A549 (cell line): ENCODE data around the gene ZNF775. TPM values are rescaled to one million over a fixed set of nuclear protein-coding genes. Genes with fewer than 3 reads are reported as not detected.

Experiments
- ATAC-seq, 2 experiments: fragments of 200-7000 bp in 1 of 2; fragments of >200 bp in 1 of 2; cut with Nextera tagmentation in 1 of 2; cut with Tn5 transposase in 1 of 2; 3 replicates each; pipeline versions ENCODE4 v1.8.0 to v1.9.1; 2018 to 2020; ENCODE audit warnings: mild to moderate bottlenecking in 1 of 2, moderate library complexity in 1 of 2
- CTCF ChIA-PET: fragments of 300-600 bp; sonication (Branson Sonifier 250); formaldehyde crosslinking; extraction: SDS; loops from one replicate; lab custom pipeline; 2021; ENCODE audit warnings: antibody characterized with exemption, inconsistent platforms; lab: Yijun Ruan, JAX
- POLR2A ChIA-PET: fragments of 350-600 bp; formaldehyde crosslinking; extraction: SDS; loops from one replicate; lab custom pipeline; 2021; ENCODE audit warnings: antibody characterized with exemption, inconsistent platforms; lab: Yijun Ruan, JAX
- DNase-seq, 2 experiments: peaks; one replicate each; pipeline versions ENCODE4 v3.0.0 to v3.0.0-alpha.2; 2011 to 2016; ENCODE audit warnings: low read depth in 1 of 2, low spot score in 1 of 2
- FAIRE-seq: peaks from 2 replicates; lab custom pipeline; 2011; peaks lifted over from hg19 to GRCh38; lab: Jason Lieb, UNC
- H3K27ac ChIP-seq, 2 experiments: fragments of >200 bp; sonication (Bioruptor Twin); formaldehyde crosslinking; 3 replicates each; pipeline ENCODE4 v1.5.1; 2016 to 2017
- H3K4me1 ChIP-seq: fragments of >200 bp; sonication (Bioruptor Twin); formaldehyde crosslinking; 3 replicates; pipeline ENCODE4 v1.6.1; 2016
- H3K4me2 ChIP-seq: fragments of >200 bp; sonication (Bioruptor Twin); formaldehyde crosslinking; 3 replicates; pipeline ENCODE4 v1.6.1; 2016
- H3K4me3 ChIP-seq: fragments of >200 bp; sonication (Bioruptor Twin); formaldehyde crosslinking; 3 replicates; pipeline ENCODE4 v1.5.1; 2016
- H3K9me3 ChIP-seq: fragments of >200 bp; sonication (Bioruptor Twin); formaldehyde crosslinking; 3 replicates; pipeline ENCODE4 v1.6.1; 2016
- BHLHE40 ChIP-seq: IDR thresholded peaks from 2 replicates; pipeline ENCODE4 v1.6.1; 2012; ENCODE audit warnings: low read depth, low read length, inconsistent platforms
- CHD2 ChIP-seq: fragments of 150-350 bp; IDR thresholded peaks from 2 replicates; pipeline ENCODE4 v1.6.1; 2014; ENCODE audit warnings: low read length; ENCODE audit not compliant: partially characterized antibody
- CHD4 ChIP-seq: fragments of 200-600 bp; sonication (generic); IDR thresholded peaks from 2 replicates; pipeline ENCODE4 v1.6.1; 2016; ENCODE audit warnings: antibody characterized with exemption, mild to moderate bottlenecking, borderline replicate concordance
- EHF ChIP-seq: fragments of 250-450 bp; sonication (Bioruptor Pico); IDR thresholded peaks from 2 replicates; pipeline ENCODE4 v1.5.0; 2020; ENCODE audit warnings: mild to moderate bottlenecking
- EHMT2 ChIP-seq: fragments of 200-600 bp; sonication (generic); IDR thresholded peaks from 2 replicates; pipeline ENCODE4 v1.6.1; 2016; ENCODE audit warnings: antibody characterized with exemption, low read depth, mild to moderate bottlenecking, moderate library complexity
- FOXS1 ChIP-seq: fragments of 250-450 bp; sonication (Bioruptor Pico); IDR thresholded peaks from 2 replicates; pipeline ENCODE4 v1.5.0; 2020; ENCODE audit warnings: mild to moderate bottlenecking, moderate library complexity
- HOXA7 ChIP-seq: fragments of 250-450 bp; sonication (Bioruptor Pico); IDR thresholded peaks from 2 replicates; pipeline ENCODE4 v1.5.0; 2020; ENCODE audit warnings: mild to moderate bottlenecking, moderate library complexity
- HOXB13 ChIP-seq: fragments of 250-450 bp; sonication (Bioruptor Pico); IDR thresholded peaks from 2 replicates; pipeline ENCODE4 v1.5.0; 2020; ENCODE audit warnings: low read depth, mild to moderate bottlenecking, moderate library complexity
- JUN ChIP-seq, 2 experiments: fragments of >200 bp; sonication (Bioruptor Twin); formaldehyde crosslinking; IDR thresholded peaks; 2 replicates in 1 of 2; 3 replicates in 1 of 2; pipeline ENCODE4 v1.6.1; 2016 to 2017
- JUNB ChIP-seq: fragments of >200 bp; sonication (Bioruptor Twin); formaldehyde crosslinking; IDR thresholded peaks from 2 replicates; pipeline ENCODE4 v1.6.1; 2016
- MAZ ChIP-seq: fragments of 150-350 bp; IDR thresholded peaks from 2 replicates; pipeline ENCODE4 v1.6.1; 2014; ENCODE audit warnings: antibody characterized with exemption, low read depth, low read length, borderline replicate concordance
- MYC ChIP-seq: IDR thresholded peaks from 2 replicates; pipeline ENCODE4 v1.6.1; 2012; ENCODE audit warnings: mild to moderate bottlenecking, inconsistent platforms, low read length, improper control_type of control experiment, borderline replicate concordance
- NR3C1 ChIP-seq: fragments of >200 bp; sonication (Bioruptor Twin); formaldehyde crosslinking; IDR thresholded peaks from 3 replicates; pipeline ENCODE4 v1.6.1; 2017
- PHF8 ChIP-seq: fragments of 200-600 bp; sonication (generic); IDR thresholded peaks from 2 replicates; pipeline ENCODE4 v1.6.1; 2016; ENCODE audit warnings: low read depth, mild to moderate bottlenecking, antibody characterized with exemption, moderate library complexity, borderline replicate concordance
- POLR2AphosphoS2 ChIP-seq: conservative IDR thresholded peaks from 2 replicates; pipeline ENCODE4 v1.6.1; 2012; ENCODE audit warnings: low read length, improper control_type of control experiment, inconsistent platforms
- RARB ChIP-seq: fragments of 250-450 bp; sonication (Bioruptor Pico); IDR thresholded peaks from 2 replicates; pipeline ENCODE4 v1.8.0; 2021; ENCODE audit warnings: mild to moderate bottlenecking, moderate library complexity
- RFX5 ChIP-seq: fragments of 450-650 bp; IDR thresholded peaks from 2 replicates; pipeline ENCODE4 v1.7.1; 2014; ENCODE audit warnings: antibody characterized with exemption, mild to moderate bottlenecking, moderate library complexity
- RNF2 ChIP-seq: fragments of 200-600 bp; sonication (generic); IDR thresholded peaks from 2 replicates; pipeline ENCODE4 v1.6.1; 2016; ENCODE audit warnings: low read depth, mild to moderate bottlenecking, antibody characterized with exemption, moderate library complexity, borderline replicate concordance
- SMC3 ChIP-seq: fragments of >200 bp; sonication (Bioruptor Twin); formaldehyde crosslinking; IDR thresholded peaks from 3 replicates; pipeline ENCODE4 v1.6.1; 2018; ENCODE audit warnings: inconsistent platforms
- TFCP2L1 ChIP-seq: fragments of 250-450 bp; sonication (Bioruptor Pico); IDR thresholded peaks from 2 replicates; pipeline ENCODE4 v1.5.0; 2021; ENCODE audit warnings: mild to moderate bottlenecking
- ZC3H11A ChIP-seq: fragments of 450-650 bp; IDR thresholded peaks from 2 replicates; pipeline ENCODE4 v1.6.1; 2014; ENCODE audit warnings: antibody characterized with exemption, mild to moderate bottlenecking
- ZNF302 ChIP-seq: fragments of 250-450 bp; sonication (Bioruptor Pico); IDR thresholded peaks from 2 replicates; pipeline ENCODE4 v1.9.0; 2021; ENCODE audit warnings: inconsistent platforms, mild to moderate bottlenecking, moderate library complexity
- ZSCAN20 ChIP-seq: fragments of 250-450 bp; sonication (Bioruptor Pico); IDR thresholded peaks from 2 replicates; pipeline ENCODE4 v1.8.0; 2022; ENCODE audit warnings: mild to moderate bottlenecking, moderate library complexity
- WGBS: methylation state at CpG from one replicate; pipeline ENCODE4 v1.1.6; 2017; ENCODE audit errors: missing lambda C conversion rate; 5-methylcytosine and 5-hydroxymethylcytosine counted together
- polyA plus RNA-seq, 4 experiments: library from polyadenylated mRNA; depleted of rRNA in 3 of 4; stranded (reverse); fragments of >200 nt; fragmentation: RNase III in 1 of 4; extraction: RNeasy Plus Mini Kit Qiagen cat#74134 plus additional on column Dnase treatment in 1 of 4; gene quantifications; 2 replicates in 3 of 4; 3 replicates in 1 of 4; pipeline ENCODE4 v1.2.3, GENCODE V29; 2011 to 2017
- TF ChIP-seq, protein P1 (sequence below): IDR thresholded peaks from 2 replicates; pipeline ENCODE4 v1.6.1; 2012; ENCODE audit warnings: low read depth, borderline replicate concordance
- TF ChIP-seq, protein P2 (sequence below): fragments of 250-450 bp; sonication (Bioruptor Pico); IDR thresholded peaks from 2 replicates; pipeline ENCODE4 v1.5.0; 2021; ENCODE audit warnings: mild to moderate bottlenecking, moderate library complexity, borderline replicate concordance
- TF ChIP-seq, protein P3 (sequence below): IDR thresholded peaks from 2 replicates; pipeline ENCODE4 v1.6.1; 2012
- TF ChIP-seq, protein P4 (sequence below): fragments of 250-450 bp; sonication (Bioruptor Pico); IDR thresholded peaks from 2 replicates; pipeline ENCODE4 v1.5.0; 2020; ENCODE audit warnings: low read depth, mild to moderate bottlenecking, moderate library complexity

Gene ZNF775
- polyA plus RNA-seq, 2 of the 4 experiments (the other 2 are of a cell fraction): 1.7 to 5.4 TPM

DNA sequence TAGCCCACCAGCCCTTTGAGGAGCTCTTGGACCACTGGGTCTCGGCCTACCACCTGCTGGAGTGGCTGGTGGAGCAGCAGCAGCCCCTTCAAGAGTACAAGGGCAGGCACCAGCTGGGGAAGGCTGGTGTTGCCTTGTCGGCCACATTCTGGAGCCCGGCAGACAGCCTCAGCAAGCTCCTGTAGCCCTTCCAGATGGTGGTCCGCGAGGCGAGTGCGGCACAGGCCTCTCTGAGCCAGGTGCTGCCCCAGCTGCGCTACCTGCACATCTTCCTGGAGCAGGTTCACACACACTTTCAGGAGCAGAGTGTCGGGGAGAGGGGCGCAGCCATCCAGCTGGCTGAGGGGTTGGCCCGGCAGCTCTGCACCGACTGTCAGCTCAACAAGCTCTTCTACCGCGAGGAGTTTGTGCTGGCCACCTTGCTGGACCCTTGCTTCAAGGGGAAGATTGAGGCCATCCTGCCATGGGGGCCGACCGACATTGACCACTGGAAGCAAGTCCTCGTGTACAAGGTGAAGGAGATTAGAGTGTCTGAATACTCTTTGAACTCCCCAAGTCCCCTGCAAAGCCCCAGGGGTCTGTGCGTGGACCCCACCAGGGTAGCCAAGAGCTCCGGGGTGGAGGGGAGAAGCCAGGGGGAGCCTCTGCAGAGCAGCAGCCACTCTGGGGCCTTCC, 48.8 kb upstream of the ZNF775 start:
- ATAC-seq: no peak
- no peak overlapping the region for H3K4me2 ChIP-seq
- 50% methylated on average over 11 of the region's 19 CpGs for WGBS
- TF ChIP-seq ZNF302 (CRISPR knock-in tag) (no peak), CHD2 (no peak), EHMT2 (no peak)
- no peak overlapping the region for H3K4me3 ChIP-seq
- H3K9me3 ChIP-seq: no peaks in the 10 kb centered on the region
- H3K4me1 ChIP-seq: no peaks in the 10 kb centered on the region
- no peak for DNase-seq
- no peak overlapping the region for H3K27ac ChIP-seq
- FAIRE-seq: no peak
- ChIA-PET CTCF (no interaction called here), POLR2A (no interaction called here)

DNA sequence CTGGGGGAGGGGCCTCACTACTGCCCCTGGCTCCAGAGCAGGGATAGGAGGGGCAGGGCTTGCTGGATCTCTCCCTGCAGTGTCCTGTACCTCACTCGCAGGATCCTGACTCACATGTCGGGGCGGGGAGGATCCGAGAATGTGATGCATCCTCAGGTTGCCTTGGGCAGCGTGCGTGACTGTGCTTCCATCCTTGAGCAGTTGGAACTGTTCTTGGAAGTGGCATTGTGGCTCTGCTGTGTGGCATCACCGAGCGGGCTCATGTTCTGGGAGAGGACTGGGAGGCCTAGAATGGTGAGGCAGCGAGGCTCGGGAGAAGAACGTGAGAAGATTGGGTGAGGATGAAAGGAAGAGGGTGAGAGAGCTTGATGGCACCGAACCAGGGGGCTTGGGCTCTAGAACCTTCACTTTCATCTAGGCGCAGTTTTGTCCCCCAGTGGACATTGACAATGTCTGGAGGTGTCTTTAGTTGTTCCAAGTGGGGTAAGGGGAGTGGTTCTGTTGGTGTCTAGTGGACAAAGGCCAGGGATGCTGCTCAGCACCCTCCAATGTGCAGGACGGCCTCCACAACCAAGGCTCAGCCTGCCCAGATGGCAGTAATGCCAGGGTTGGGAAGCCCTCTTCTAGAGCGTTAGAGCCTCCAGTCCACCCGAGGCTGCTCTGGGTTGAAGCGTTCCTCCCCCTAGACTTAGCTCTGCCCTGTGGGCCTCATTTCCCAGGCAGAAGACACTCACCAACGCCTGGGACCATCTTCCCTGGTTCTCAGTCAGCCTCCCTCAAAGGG, 46.1 kb upstream of the ZNF775 start:
- FAIRE-seq (no peak), DNase-seq (no peak), ATAC-seq (no peak)
- ChIA-PET POLR2A (no interaction called here), CTCF (no interaction called here)
- no peak for TF ChIP-seq HOXB13 (CRISPR knock-in tag)
- no peak for TF ChIP-seq CHD4
- TF ChIP-seq, protein P1, sequence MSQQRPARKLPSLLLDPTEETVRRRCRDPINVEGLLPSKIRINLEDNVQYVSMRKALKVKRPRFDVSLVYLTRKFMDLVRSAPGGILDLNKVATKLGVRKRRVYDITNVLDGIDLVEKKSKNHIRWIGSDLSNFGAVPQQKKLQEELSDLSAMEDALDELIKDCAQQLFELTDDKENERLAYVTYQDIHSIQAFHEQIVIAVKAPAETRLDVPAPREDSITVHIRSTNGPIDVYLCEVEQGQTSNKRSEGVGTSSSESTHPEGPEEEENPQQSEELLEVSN: no peak
- TF ChIP-seq BHLHE40: no peak
- TF ChIP-seq FOXS1 (CRISPR knock-in tag): no peak
- no peak for TF ChIP-seq MYC
- no peak for TF ChIP-seq RARB
- TF ChIP-seq JUN (IDR thresholded peaks at IDR 0.05): no peak
- TF ChIP-seq NR3C1: no peak
- TF ChIP-seq CHD2: no peak
- TF ChIP-seq HOXA7 (CRISPR knock-in tag): no peak
- TF ChIP-seq PHF8: no peak
- TF ChIP-seq, protein P2, sequence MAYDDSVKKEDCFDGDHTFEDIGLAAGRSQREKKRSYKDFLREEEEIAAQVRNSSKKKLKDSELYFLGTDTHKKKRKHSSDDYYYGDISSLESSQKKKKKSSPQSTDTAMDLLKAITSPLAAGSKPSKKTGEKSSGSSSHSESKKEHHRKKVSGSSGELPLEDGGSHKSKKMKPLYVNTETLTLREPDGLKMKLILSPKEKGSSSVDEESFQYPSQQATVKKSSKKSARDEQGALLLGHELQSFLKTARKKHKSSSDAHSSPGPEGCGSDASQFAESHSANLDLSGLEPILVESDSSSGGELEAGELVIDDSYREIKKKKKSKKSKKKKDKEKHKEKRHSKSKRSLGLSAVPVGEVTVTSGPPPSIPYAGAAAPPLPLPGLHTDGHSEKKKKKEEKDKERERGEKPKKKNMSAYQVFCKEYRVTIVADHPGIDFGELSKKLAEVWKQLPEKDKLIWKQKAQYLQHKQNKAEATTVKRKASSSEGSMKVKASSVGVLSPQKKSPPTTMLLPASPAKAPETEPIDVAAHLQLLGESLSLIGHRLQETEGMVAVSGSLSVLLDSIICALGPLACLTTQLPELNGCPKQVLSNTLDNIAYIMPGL (CRISPR knock-in tag): no peak
- no peak for TF ChIP-seq JUNB
- no peak for TF ChIP-seq MAZ
- TF ChIP-seq, protein P3, sequence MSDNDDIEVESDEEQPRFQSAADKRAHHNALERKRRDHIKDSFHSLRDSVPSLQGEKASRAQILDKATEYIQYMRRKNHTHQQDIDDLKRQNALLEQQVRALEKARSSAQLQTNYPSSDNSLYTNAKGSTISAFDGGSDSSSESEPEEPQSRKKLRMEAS: no peak
- no peak for TF ChIP-seq ZC3H11A
- no peak for TF ChIP-seq SMC3
- TF ChIP-seq EHF (CRISPR knock-in tag): no peak
- Histone ChIP-seq H3K27ac (no peak overlapping the region), H3K4me1 (no peaks in the 10 kb centered on the region), H3K9me3 (no peaks in the 10 kb centered on the region), H3K4me2 (no peak overlapping the region), H3K4me3 (no peak overlapping the region)
- WGBS: 72% methylated on average over 18 of the region's 18 CpGs

DNA sequence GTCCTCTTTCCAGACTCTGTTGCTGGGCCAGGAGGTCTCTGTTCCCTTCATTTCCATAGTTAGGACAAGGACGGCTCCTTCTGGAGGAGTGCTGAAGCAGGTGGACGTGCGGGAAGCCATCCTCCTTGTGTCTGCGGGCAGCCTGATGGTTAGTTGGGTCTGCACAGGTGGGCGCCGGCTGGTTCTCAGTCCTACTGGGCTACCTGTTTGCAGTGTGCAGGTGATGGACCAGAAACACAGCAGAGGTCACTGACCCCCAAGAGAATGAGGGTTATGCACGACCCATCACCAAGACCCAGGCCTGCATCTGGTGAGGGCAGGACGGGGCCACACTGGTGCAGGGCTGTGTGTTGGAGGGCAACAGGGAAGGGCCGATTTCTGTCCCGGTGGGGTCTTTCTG, 45.5 kb upstream of the ZNF775 start:
- 82% methylated on average over 9 of the region's 10 CpGs for WGBS
- no peak for ATAC-seq
- CTCF ChIA-PET: no interaction called here

More for the DNA sequence above, 45.5 kb upstream of the ZNF775 start:
- H3K27ac ChIP-seq: no peak overlapping the region
- no peak overlapping the region for H3K4me2 ChIP-seq
- no peak overlapping the region for H3K4me3 ChIP-seq
- POLR2A ChIA-PET: no interaction called here
- TF ChIP-seq PHF8 (no peak), RARB (no peak), HOXA7 (CRISPR knock-in tag) (no peak), RNF2 (no peak), FOXS1 (CRISPR knock-in tag) (no peak), ZC3H11A (no peak), ZSCAN20 (CRISPR knock-in tag) (no peak), RFX5 (no peak), POLR2AphosphoS2 (no peak), TFCP2L1 (CRISPR knock-in tag) (no peak)
- TF ChIP-seq, protein P4, sequence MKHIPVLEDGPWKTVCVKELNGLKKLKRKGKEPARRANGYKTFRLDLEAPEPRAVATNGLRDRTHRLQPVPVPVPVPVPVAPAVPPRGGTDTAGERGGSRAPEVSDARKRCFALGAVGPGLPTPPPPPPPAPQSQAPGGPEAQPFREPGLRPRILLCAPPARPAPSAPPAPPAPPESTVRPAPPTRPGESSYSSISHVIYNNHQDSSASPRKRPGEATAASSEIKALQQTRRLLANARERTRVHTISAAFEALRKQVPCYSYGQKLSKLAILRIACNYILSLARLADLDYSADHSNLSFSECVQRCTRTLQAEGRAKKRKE (CRISPR knock-in tag): no peak
- DNase-seq (no peak), FAIRE-seq (no peak)
- H3K4me1 ChIP-seq: no peaks in the 10 kb centered on the region
- H3K9me3 ChIP-seq: no peaks in the 10 kb centered on the region
